Stomach (tissue), 4 donors: ENCODE results near the gene ZFAND6.

Experiments
- POLR2A ChIP-seq, 4 donors: fragments of 450-650 bp; IDR thresholded peaks; one replicate each; pipeline ENCODE4 v1.6.1; 2016; ENCODE audit warnings: antibody characterized with exemption in 4 of 4, control low read depth in 2 of 4, mild to moderate bottlenecking in 1 of 4, moderate library complexity in 1 of 4
- POLR2AphosphoS5 ChIP-seq, 3 donors: sonication (generic); formaldehyde crosslinking; IDR thresholded peaks; one replicate each; pipeline ENCODE4 v1.6.1; 2016; ENCODE audit warnings: antibody characterized with exemption in 3 of 3
- TF ChIP-seq, protein P1 (sequence below), 7 experiments: fragments of 450-650 bp in 4 of 7; fragments of 200-600 bp in 3 of 7; sonication (generic) in 3 of 7; IDR thresholded peaks; one replicate each; pipeline ENCODE4 v1.5.1; 2016 to 2019; ENCODE audit warnings: antibody characterized with exemption in 7 of 7, control low read depth in 2 of 7, mild to moderate bottlenecking in 1 of 7

DNA sequence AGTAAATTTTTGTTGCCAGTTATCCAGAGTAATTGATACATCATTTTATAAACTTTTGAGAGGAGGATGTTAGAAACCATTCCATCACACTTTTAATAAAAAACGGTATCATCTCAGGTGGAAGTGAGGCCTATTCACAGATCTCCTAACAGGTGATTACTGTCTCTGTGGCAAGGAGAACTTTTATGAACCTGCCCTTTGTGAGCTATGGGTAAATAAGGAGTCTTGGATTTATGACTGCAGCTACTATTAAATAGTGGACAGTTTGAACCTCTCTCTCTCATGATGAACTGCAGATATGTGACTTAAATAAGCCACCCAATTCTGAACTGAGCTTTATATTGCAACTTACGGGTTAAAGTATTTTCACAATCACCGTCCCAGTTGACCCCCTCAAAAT is 45.7 kb downstream of the ZFAND6 start:
- TF ChIP-seq, protein P1, sequence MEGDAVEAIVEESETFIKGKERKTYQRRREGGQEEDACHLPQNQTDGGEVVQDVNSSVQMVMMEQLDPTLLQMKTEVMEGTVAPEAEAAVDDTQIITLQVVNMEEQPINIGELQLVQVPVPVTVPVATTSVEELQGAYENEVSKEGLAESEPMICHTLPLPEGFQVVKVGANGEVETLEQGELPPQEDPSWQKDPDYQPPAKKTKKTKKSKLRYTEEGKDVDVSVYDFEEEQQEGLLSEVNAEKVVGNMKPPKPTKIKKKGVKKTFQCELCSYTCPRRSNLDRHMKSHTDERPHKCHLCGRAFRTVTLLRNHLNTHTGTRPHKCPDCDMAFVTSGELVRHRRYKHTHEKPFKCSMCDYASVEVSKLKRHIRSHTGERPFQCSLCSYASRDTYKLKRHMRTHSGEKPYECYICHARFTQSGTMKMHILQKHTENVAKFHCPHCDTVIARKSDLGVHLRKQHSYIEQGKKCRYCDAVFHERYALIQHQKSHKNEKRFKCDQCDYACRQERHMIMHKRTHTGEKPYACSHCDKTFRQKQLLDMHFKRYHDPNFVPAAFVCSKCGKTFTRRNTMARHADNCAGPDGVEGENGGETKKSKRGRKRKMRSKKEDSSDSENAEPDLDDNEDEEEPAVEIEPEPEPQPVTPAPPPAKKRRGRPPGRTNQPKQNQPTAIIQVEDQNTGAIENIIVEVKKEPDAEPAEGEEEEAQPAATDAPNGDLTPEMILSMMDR (IDR thresholded peaks at IDR 0.05): no peak
- no peak for TF ChIP-seq POLR2A (IDR thresholded peaks at IDR 0.05)
- TF ChIP-seq POLR2AphosphoS5 (IDR thresholded peaks at IDR 0.05): no peak
